ENCODE measurements around the gene LGALS7.
"Not testable (repeated sequence)": the region's sequence is repeated elsewhere in the genome, so short reads cannot be mapped to it uniquely, and the experiment has no call there.

LGALS7 gene

DNA sequence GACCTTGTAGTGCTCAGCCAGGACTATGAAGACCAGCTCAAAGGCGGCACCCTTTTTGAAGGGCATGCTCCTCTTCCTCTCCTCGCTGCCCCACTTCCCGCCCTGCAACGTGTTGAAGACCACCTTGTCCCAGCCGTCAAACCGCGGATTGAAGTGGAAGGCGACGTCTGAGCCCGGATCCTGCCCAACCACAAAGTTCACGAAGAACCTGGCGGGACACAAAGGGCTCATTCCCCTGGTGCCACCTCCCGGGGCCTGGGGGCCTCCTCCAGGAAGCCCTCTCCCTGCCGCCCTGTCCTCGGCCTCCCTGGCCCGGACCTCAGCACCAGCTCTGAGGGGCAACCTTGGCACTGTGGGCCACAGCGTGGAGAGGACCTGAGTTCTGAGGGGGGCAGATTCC, 35.4 kb upstream of the LGALS7 start:
- Histone ChIP-seq H3K36me3 (ENCODE audit: low read length) (no peaks in the 10 kb centered on the region), H3K4me2 (ENCODE audit: low read depth, low read length, poor library complexity, severe bottlenecking) (no peak overlapping the region), H3K79me2 (ENCODE audit: insufficient read depth, low read length) (no peaks in the 10 kb centered on the region), H3K9ac (ENCODE audit: low read length) (no peak overlapping the region), H3K9me3 (ENCODE audit: insufficient read depth, low read length) (no peaks in the 10 kb centered on the region), H3K9me2 (replicated peaks; ENCODE audit: insufficient read depth, low read length) (no peaks in the 10 kb centered on the region), H4K20me1 (ENCODE audit: low read depth, low read length) (no peaks in the 10 kb centered on the region), H3K4me3 (ENCODE audit: insufficient read depth, low read length, poor library complexity, severe bottlenecking) (no peak overlapping the region), H3F3A (ENCODE audit: insufficient read depth) (no peaks in the 10 kb centered on the region), H2AFZ (ENCODE audit: low read depth, low read length, severe bottlenecking) (no peak overlapping the region), H3K27ac (ENCODE audit: low read depth, low read length) (no peak overlapping the region), H3K27me3 (ENCODE audit: low read length) (no peaks in the 10 kb centered on the region)
- no peak for TF ChIP-seq EZH2phosphoT487 (conservative IDR thresholded peaks at IDR 0.05; ENCODE audit: low read length)
- TF ChIP-seq, protein P1, sequence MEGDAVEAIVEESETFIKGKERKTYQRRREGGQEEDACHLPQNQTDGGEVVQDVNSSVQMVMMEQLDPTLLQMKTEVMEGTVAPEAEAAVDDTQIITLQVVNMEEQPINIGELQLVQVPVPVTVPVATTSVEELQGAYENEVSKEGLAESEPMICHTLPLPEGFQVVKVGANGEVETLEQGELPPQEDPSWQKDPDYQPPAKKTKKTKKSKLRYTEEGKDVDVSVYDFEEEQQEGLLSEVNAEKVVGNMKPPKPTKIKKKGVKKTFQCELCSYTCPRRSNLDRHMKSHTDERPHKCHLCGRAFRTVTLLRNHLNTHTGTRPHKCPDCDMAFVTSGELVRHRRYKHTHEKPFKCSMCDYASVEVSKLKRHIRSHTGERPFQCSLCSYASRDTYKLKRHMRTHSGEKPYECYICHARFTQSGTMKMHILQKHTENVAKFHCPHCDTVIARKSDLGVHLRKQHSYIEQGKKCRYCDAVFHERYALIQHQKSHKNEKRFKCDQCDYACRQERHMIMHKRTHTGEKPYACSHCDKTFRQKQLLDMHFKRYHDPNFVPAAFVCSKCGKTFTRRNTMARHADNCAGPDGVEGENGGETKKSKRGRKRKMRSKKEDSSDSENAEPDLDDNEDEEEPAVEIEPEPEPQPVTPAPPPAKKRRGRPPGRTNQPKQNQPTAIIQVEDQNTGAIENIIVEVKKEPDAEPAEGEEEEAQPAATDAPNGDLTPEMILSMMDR (IDR thresholded peaks at IDR 0.05; ENCODE audit: insufficient read depth, low read length, poor library complexity, severe bottlenecking): no peak

DNA sequence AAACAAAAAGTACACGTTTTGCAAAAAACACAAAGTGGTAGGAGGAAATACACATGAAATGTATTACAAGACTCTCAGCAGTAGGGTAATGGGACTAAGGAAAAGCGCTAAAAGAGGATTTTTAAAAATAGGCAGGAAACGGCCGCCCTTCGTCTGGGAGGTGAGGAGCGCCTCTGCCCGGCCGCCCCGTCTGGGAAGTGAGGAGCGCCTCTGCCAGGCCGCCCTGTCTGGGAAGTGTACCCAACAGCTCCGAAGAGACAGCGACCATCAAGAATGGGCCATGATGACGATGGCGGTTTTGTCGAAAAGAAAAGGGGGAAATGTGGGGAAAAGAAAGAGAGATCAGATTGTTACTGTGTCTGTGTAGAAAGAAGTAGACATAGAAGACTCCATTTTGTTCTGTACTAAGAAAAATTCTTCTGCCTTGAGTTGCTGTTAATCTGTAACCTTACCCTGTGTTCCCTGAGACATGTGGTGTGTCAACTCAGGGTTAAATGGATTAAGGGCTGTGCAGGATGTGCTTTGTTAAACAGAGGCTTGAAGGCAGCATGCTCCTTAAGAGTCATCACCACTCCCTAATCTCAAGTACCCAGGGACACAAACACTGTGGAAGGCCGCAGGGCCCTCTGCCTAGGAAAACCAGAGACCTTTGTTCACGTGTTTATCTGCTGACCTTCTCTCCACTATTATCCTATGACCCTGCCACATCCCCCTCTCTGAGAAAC, 34.2 kb upstream of the LGALS7 start:
- not testable (repeated sequence) for H3K27me3 ChIP-seq (ENCODE audit: low read length); H3K36me3 ChIP-seq (ENCODE audit: low read length); H2AFZ ChIP-seq (ENCODE audit: low read depth, low read length, severe bottlenecking); H3K9ac ChIP-seq (ENCODE audit: low read length); H3K27ac ChIP-seq (ENCODE audit: low read depth, low read length); H4K20me1 ChIP-seq (ENCODE audit: low read depth, low read length); H3F3A ChIP-seq (ENCODE audit: insufficient read depth); H3K9me3 ChIP-seq (ENCODE audit: insufficient read depth, low read length); H3K9me2 ChIP-seq (replicated peaks; ENCODE audit: insufficient read depth, low read length); H3K79me2 ChIP-seq (ENCODE audit: insufficient read depth, low read length); H3K4me2 ChIP-seq (ENCODE audit: low read depth, low read length, poor library complexity, severe bottlenecking); H3K4me3 ChIP-seq (ENCODE audit: insufficient read depth, low read length, poor library complexity, severe bottlenecking)

DNA sequence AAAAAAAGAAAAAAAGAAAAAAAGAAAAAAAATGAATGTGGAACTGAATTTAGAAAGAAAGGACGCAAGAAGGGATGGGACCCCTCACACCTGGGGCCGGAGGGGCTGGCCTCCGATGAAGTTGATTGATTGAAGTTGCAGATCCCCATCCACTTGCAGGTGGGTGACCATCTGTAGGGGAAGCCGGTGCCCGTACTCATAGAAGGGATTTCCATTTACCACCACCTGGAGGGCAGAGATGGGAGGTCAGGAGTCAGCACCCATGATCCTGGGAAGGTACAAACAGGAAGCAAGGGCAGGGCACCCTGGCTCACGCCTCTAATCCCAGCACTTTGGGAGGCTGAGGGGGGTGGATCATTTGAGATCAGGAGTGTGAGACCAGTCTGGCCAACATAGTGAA, 33.1 kb upstream of the LGALS7 start:
- Histone ChIP-seq H3K9ac (ENCODE audit: low read length) (no peak overlapping the region), H3K9me2 (replicated peaks; ENCODE audit: insufficient read depth, low read length) (no peaks in the 10 kb centered on the region), H3K27me3 (ENCODE audit: low read length) (no peaks in the 10 kb centered on the region), H3K36me3 (ENCODE audit: low read length) (no peaks in the 10 kb centered on the region), H3K4me2 (ENCODE audit: low read depth, low read length, poor library complexity, severe bottlenecking) (no peak overlapping the region), H3K27ac (ENCODE audit: low read depth, low read length) (no peak overlapping the region), H3K9me3 (ENCODE audit: insufficient read depth, low read length) (no peaks in the 10 kb centered on the region), H4K20me1 (ENCODE audit: low read depth, low read length) (no peaks in the 10 kb centered on the region), H3K4me3 (ENCODE audit: insufficient read depth, low read length, poor library complexity, severe bottlenecking) (no peak overlapping the region), H3K79me2 (ENCODE audit: insufficient read depth, low read length) (no peaks in the 10 kb centered on the region), H3F3A (ENCODE audit: insufficient read depth) (no peaks in the 10 kb centered on the region), H2AFZ (ENCODE audit: low read depth, low read length, severe bottlenecking) (no peak overlapping the region)
- TF ChIP-seq, protein P1 (IDR thresholded peaks at IDR 0.05; ENCODE audit: insufficient read depth, low read length, poor library complexity, severe bottlenecking): no peak
- no peak for TF ChIP-seq EZH2phosphoT487 (conservative IDR thresholded peaks at IDR 0.05; ENCODE audit: low read length)

DNA sequence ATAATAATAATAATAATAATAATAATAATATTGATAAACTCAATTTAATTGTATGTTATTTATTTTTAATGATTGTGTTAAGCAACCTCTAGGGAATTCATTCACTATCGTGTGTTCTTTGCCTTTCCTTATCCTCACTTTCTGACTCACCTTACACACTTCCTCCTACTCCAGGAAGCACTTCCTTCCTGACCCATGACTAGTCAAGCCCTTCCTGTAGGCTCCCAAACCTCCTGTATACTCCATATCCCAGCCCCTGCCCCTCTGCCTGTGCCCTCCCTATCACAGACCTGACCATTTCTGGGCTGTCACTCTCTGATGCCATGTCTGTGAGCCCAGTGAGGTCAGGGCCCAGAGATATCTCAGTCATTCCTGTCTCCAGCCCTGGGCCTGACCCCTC, 31.9 kb upstream of the LGALS7 start:
- Histone ChIP-seq H3K9me2 (replicated peaks; ENCODE audit: insufficient read depth, low read length) (no peaks in the 10 kb centered on the region), H3K4me3 (ENCODE audit: insufficient read depth, low read length, poor library complexity, severe bottlenecking) (no peak overlapping the region), H3K9me3 (ENCODE audit: insufficient read depth, low read length) (no peaks in the 10 kb centered on the region), H3K79me2 (ENCODE audit: insufficient read depth, low read length) (no peaks in the 10 kb centered on the region), H2AFZ (ENCODE audit: low read depth, low read length, severe bottlenecking) (no peak overlapping the region), H3K4me2 (ENCODE audit: low read depth, low read length, poor library complexity, severe bottlenecking) (no peak overlapping the region), H4K20me1 (ENCODE audit: low read depth, low read length) (no peaks in the 10 kb centered on the region), H3K27me3 (ENCODE audit: low read length) (no peaks in the 10 kb centered on the region), H3K9ac (ENCODE audit: low read length) (no peak overlapping the region), H3F3A (ENCODE audit: insufficient read depth) (no peaks in the 10 kb centered on the region), H3K27ac (ENCODE audit: low read depth, low read length) (no peak overlapping the region), H3K36me3 (ENCODE audit: low read length) (no peaks in the 10 kb centered on the region)
- no peak for TF ChIP-seq EZH2phosphoT487 (conservative IDR thresholded peaks at IDR 0.05; ENCODE audit: low read length)
- TF ChIP-seq, protein P1 (IDR thresholded peaks at IDR 0.05; ENCODE audit: insufficient read depth, low read length, poor library complexity, severe bottlenecking): no peak

Measured in SU-DHL-6 (cell line).